NOMO-1 (cell line): ENCODE measurements around the gene CYB561D1.
"Not testable (repeated sequence)": the region's sequence is repeated elsewhere in the genome, so short reads cannot be mapped to it uniquely, and the experiment has no call there.

ENCODE experiments used
- DNase-seq, 2 experiments: peaks; one replicate each; lab custom pipeline; 2025; ENCODE audit not compliant: unreplicated experiment in 2 of 2; lab: John Stamatoyannopoulos, UW

The CYB561D1 gene

GRCh38 chr1:109493805-109494539, at the start of gene CYB561D1:
CYB561D1 (plus strand) TSS chr1:109494094; CDS start chr1:109494140, 46 bp downstream.
- peak; percentile 80 to 87 for DNase-seq

GRCh38 chr1:109444346-109444745, 49.5 kb upstream of the CYB561D1 start:
- DNase-seq: no peak

GRCh38 chr1:109445949-109446695, 47.8 kb upstream of the CYB561D1 start:
- not testable (repeated sequence) for DNase-seq

GRCh38 chr1:109447524-109447923, 46.4 kb upstream of the CYB561D1 start:
- DNase-seq: no peak

GRCh38 chr1:109454497-109455133, 39.3 kb upstream of the CYB561D1 start:
- no peak for DNase-seq

GRCh38 chr1:109457819-109458218, 36.1 kb upstream of the CYB561D1 start:
- no peak for DNase-seq

GRCh38 chr1:109466125-109466451, 27.8 kb upstream of the CYB561D1 start:
- no peak for DNase-seq

GRCh38 chr1:109466452-109467300, 27.2 kb upstream of the CYB561D1 start, which contains the start of gene SYPL2:
SYPL2 (plus strand) TSS chr1:109466546; CDS start chr1:109466844, 298 bp downstream.
- no peak for DNase-seq

GRCh38 chr1:109467301-109467777, 26.6 kb upstream of the CYB561D1 start:
- DNase-seq: no peak

GRCh38 chr1:109468061-109468460, 25.8 kb upstream of the CYB561D1 start:
- DNase-seq: no peak

- DNase-seq: no peak
Observed at GRCh38 chr1:109468903-109469302, 25.0 kb upstream of the CYB561D1 start.

GRCh38 chr1:109470245-109470644, 23.6 kb upstream of the CYB561D1 start:
- no peak for DNase-seq

- DNase-seq: no peak
Observed at GRCh38 chr1:109472779-109473178, 21.1 kb upstream of the CYB561D1 start.

- DNase-seq: not testable (repeated sequence)
Observed at GRCh38 chr1:109473284-109474057, 20.4 kb upstream of the CYB561D1 start.

GRCh38 chr1:109474697-109475096, 19.2 kb upstream of the CYB561D1 start:
- DNase-seq: no peak

- no peak for DNase-seq
Observed at GRCh38 chr1:109475261-109475660, 18.6 kb upstream of the CYB561D1 start.

GRCh38 chr1:109476825-109477224, 17.1 kb upstream of the CYB561D1 start:
- no peak for DNase-seq

GRCh38 chr1:109477821-109478220, 16.1 kb upstream of the CYB561D1 start:
- DNase-seq: peak in 1 of 2 experiments; percentile 21

GRCh38 chr1:109478806-109479205, 15.1 kb upstream of the CYB561D1 start:
- DNase-seq: peak in 1 of 2 experiments; percentile 21

- no peak for DNase-seq
Observed at GRCh38 chr1:109479311-109479710, 14.6 kb upstream of the CYB561D1 start.
